Tibial artery (tissue), 4 donors: Measurements from ENCODE around the gene TASL.

Source experiments
- DNase-seq, 2 donors: peaks; one replicate each; pipeline ENCODE4 v3.0.0-alpha.2; 2019
- H3K27ac ChIP-seq, 2 donors: fragments of 200-600 bp; sonication (generic) in 1 of 2; 1 replicate in 1 of 2; 2 replicates in 1 of 2; pipeline ENCODE4 v1.5.1; 2018 to 2019; ENCODE audit warnings: mild to moderate bottlenecking in 1 of 2
- H3K27me3 ChIP-seq, 2 donors: fragments of 200-600 bp; sonication (generic) in 1 of 2; one replicate each; pipeline versions ENCODE4 v1.5.1 to v1.6.0; 2016 to 2019
- H3K36me3 ChIP-seq, 3 donors: fragments of 200-600 bp; sonication (generic) in 2 of 3; one replicate each; pipeline ENCODE4 v1.5.1; 2016 to 2019; ENCODE audit warnings: mild to moderate bottlenecking in 2 of 3
- H3K4me1 ChIP-seq, 4 donors: fragments of 200-600 bp; sonication (generic) in 2 of 4; 1 replicate in 3 of 4; 2 replicates in 1 of 4; pipeline ENCODE4 v1.5.1; 2016 to 2019
- H3K4me3 ChIP-seq, 2 donors: fragments of 200-600 bp; sonication (generic) in 1 of 2; 1 replicate in 1 of 2; 2 replicates in 1 of 2; pipeline ENCODE4 v1.5.1; 2018 to 2019; ENCODE audit warnings: mild to moderate bottlenecking in 2 of 2
- H3K9me3 ChIP-seq, 3 donors: fragments of 200-600 bp; sonication (generic) in 1 of 3; one replicate each; pipeline ENCODE4 v1.5.1; 2016 to 2019
- CTCF ChIP-seq, 2 experiments: fragments of 200-600 bp in 1 of 2; fragments of 450-650 bp in 1 of 2; IDR thresholded peaks; one replicate each; pipeline ENCODE4 v1.5.1; 2017 to 2019; ENCODE audit warnings: antibody characterized with exemption in 2 of 2, mild to moderate bottlenecking in 1 of 2, moderate library complexity in 1 of 2
- intact Hi-C: fragments of 100-400 bp; cut with DNase I; formaldehyde crosslinking; loops from one replicate; pipeline ENCODE4 v1.15.0; 2023; ENCODE audit warnings: low total_unique reads

TASL gene

DNA sequence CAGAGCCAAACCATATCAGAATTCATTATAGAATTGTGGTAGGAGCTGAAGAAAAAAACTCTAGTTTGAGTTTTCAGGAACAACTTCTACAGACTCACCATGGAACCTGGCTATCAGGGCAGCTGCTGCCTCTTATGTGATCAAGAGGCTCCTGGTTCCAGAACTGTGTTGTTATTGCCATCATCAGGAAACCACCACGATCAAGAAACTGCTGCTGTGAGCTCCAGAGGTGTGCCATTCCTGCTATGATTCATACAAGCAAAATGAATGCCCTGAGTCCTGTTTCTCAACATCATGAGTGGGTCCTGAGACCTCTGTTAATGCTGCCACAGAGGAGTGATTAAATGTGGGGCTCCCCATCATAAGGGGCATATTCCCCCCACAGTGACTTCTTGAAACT is 43.7 kb downstream of the TASL start:
- no peaks in the 10 kb centered on the region for H3K36me3 ChIP-seq

DNA sequence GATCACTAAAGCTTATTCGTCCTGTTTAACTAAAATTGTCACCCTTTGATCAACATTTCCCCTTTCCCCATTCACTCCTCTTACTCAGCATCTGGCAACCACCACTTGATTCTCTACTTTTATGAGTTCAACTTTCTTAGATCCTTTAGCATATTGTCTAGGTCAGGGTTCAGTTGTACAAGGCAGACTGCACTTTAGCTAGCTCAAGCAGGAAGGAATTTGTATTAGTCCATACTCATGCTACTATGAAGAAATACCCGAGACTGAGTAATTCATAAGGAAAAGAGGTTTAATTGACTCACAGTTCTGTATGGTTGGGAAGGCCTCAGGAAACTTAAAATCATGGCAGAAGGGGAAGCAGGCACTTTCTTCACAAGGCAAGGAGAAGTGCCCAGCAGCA is 44.3 kb downstream of the TASL start:
- DNase-seq = no peak
- H3K9me3 ChIP-seq = no peaks in the 10 kb centered on the region
- H3K36me3 ChIP-seq = no peaks in the 10 kb centered on the region
- no peaks in the 10 kb centered on the region for H3K27me3 ChIP-seq
- no peaks in the 10 kb centered on the region for H3K4me1 ChIP-seq
- H3K27ac ChIP-seq = no peak overlapping the region
- no peak overlapping the region for H3K4me3 ChIP-seq
- no peak for TF ChIP-seq CTCF (IDR thresholded peaks at IDR 0.05)
- intact Hi-C loops = no loop called here

More for the DNA sequence above, 43.7 kb downstream of the TASL start:
- no peaks in the 10 kb centered on the region for H3K4me1 ChIP-seq
- no peak overlapping the region for H3K4me3 ChIP-seq
- intact Hi-C loops = no loop called here
- H3K27ac ChIP-seq = no peak overlapping the region
- no peaks in the 10 kb centered on the region for H3K27me3 ChIP-seq
- no peak for TF ChIP-seq CTCF (IDR thresholded peaks at IDR 0.05)
- DNase-seq = no peak
- no peaks in the 10 kb centered on the region for H3K9me3 ChIP-seq

DNA sequence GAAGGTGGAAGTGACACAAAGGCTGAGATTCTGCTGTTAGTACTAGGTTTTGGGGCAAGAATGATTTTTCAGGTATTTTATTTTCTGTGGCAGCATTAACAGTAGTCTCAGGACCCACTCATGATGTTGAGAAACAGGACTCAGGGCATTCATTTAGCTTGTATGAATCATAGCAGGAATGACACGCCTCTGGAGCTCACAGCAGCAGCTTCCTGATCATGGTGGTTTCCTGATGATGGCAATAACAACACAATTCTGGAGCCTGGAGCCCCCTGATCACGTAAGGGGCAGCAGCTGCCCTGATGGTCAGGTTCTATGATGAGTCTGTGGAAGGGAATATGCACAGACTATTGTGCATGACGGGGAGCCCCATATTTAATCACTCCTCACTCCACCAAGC is 47.0 kb downstream of the TASL start:
- intact Hi-C loops = no loop called here
- no peak for TF ChIP-seq CTCF (IDR thresholded peaks at IDR 0.05)
- H3K27me3 ChIP-seq = no peaks in the 10 kb centered on the region
- no peak for DNase-seq
- no peaks in the 10 kb centered on the region for H3K4me1 ChIP-seq
- no peak overlapping the region for H3K4me3 ChIP-seq
- no peaks in the 10 kb centered on the region for H3K9me3 ChIP-seq
- no peak overlapping the region for H3K27ac ChIP-seq
- H3K36me3 ChIP-seq = no peaks in the 10 kb centered on the region

DNA sequence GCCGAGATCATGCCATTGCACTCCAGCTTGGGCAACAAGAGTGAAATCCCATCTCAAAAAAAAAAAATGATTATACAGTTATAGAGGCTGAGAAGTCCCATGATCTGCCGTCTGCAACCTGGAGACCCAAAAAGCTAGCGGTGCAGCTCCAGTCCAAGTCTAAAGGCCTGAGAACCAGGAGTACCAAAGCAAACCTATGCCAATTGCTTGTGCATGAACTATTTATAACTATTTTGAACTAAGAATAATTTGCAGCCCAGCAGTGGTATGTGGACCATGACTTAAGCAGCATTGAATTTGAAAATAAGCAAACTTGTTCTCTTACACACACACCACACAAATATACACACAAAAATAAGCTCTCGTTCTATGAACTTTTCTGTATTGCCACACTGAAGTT is 51.8 kb downstream of the TASL start:
- peaks cover 0 to 4% (median 0%) of the 10 kb centered on the region in 4 donors for H3K4me1 ChIP-seq
- TF ChIP-seq CTCF (IDR thresholded peaks at IDR 0.05) = no peak
- H3K4me3 ChIP-seq = no peak overlapping the region
- intact Hi-C loops = no loop called here
- no peaks in the 10 kb centered on the region for H3K9me3 ChIP-seq
- H3K27me3 ChIP-seq = no peaks in the 10 kb centered on the region
- no peaks in the 10 kb centered on the region for H3K36me3 ChIP-seq
- no peak for DNase-seq
- H3K27ac ChIP-seq = no peak overlapping the region

- Histone ChIP-seq H3K4me1 (peaks cover 0 to 4% (median 0%) of the 10 kb centered on the region in 4 donors), H3K27ac (no peak overlapping the region), H3K9me3 (no peaks in the 10 kb centered on the region), H3K36me3 (no peaks in the 10 kb centered on the region), H3K4me3 (no peak overlapping the region), H3K27me3 (no peaks in the 10 kb centered on the region)
- no peak for TF ChIP-seq CTCF (IDR thresholded peaks at IDR 0.05)
- intact Hi-C loops = no loop called here
- DNase-seq = no peak
These were observed 56.0 kb downstream of the TASL start for GRCh38 chrX:30521440-30522182.

DNA sequence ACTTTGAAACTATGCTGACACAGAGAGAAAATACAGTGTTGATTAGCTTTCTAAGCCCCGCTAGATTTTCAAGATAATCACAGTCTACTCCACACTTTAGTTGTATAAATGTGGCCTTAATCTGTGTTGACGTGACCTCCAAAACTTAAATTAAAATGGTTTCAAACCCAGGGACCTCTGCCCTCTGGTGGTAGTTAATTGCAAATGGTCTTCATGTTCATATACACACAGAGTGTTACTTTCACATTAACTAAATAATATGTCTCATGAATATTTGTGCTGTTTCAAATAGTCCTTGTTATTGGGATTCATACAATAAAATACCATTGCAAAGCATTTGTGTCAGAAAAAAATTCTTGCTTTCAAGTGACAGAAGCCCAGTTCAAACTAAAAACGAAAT is 64.3 kb downstream of the TASL start:
- DNase-seq = no peak
- Histone ChIP-seq H3K27me3 (no peaks in the 10 kb centered on the region), H3K9me3 (no peaks in the 10 kb centered on the region), H3K4me1 (no peaks in the 10 kb centered on the region), H3K4me3 (no peak overlapping the region), H3K27ac (no peak overlapping the region), H3K36me3 (no peaks in the 10 kb centered on the region)
- intact Hi-C loops = no loop called here
- no peak for TF ChIP-seq CTCF (IDR thresholded peaks at IDR 0.05)
